ENCODE measurements around the gene TMEM170B. TPM values are rescaled to one million over a fixed set of nuclear protein-coding genes. Genes with fewer than 3 reads are reported as not detected.

The TMEM170B gene
- total RNA-seq, 1 donor from 2014 or later: 6.1 TPM

DNA sequence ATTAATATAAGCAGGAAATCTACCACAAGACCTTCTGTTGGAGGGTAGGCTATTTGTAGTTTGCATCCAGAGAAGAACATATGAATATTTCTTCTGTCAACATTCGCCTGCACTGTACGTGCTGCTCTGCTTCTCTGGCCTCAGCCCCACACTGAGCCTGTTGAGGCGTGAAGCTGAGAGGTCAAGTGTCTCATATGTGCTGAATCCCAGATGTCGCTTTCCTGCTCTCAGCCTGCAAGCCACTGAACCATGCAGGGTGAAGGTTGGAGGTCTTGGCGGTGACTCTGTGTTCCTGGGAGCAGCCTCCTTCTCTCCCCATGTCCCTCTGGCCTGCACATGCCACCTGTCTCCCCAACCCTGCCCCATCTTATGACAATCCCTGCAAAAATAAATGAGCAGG, 83.6 kb downstream of the TMEM170B start:
- Mint-ChIP-seq H3K4me3 (no peak overlapping the region), H3K36me3 (no peaks in the 10 kb centered on the region), H3K9me3 (peaks cover 6% of the 10 kb centered on the region), H3K4me1 (no peaks in the 10 kb centered on the region), H3K27me3 (ENCODE audit: low read depth) (no peaks in the 10 kb centered on the region), H3K27ac (no peak overlapping the region)
- DNase-seq (ENCODE audit: low spot score in 2 of 2, unreplicated experiment in 2 of 2): no peak
- TF ChIP-seq, protein P1, sequence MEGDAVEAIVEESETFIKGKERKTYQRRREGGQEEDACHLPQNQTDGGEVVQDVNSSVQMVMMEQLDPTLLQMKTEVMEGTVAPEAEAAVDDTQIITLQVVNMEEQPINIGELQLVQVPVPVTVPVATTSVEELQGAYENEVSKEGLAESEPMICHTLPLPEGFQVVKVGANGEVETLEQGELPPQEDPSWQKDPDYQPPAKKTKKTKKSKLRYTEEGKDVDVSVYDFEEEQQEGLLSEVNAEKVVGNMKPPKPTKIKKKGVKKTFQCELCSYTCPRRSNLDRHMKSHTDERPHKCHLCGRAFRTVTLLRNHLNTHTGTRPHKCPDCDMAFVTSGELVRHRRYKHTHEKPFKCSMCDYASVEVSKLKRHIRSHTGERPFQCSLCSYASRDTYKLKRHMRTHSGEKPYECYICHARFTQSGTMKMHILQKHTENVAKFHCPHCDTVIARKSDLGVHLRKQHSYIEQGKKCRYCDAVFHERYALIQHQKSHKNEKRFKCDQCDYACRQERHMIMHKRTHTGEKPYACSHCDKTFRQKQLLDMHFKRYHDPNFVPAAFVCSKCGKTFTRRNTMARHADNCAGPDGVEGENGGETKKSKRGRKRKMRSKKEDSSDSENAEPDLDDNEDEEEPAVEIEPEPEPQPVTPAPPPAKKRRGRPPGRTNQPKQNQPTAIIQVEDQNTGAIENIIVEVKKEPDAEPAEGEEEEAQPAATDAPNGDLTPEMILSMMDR (IDR thresholded peaks at IDR 0.05; ENCODE audit: unreplicated experiment): no peak

DNA sequence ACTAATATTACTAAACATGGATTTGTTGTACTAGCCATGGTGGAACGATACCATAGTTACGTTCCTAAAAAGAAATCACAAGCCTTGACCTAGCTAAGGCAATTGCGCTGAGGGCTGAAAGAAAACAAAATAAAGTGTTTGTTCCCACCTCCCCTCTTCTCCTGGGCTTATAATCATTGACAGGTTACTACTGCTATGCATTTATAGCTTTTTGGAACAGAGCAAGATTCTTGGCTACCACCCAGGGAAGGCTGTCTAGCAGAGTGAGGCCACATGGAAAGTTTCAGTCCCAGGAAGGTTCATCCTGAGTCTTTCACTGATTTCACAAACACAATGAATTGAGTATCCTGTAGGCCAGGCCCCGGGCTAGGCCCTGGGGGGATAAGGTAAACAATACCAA, 84.6 kb downstream of the TMEM170B start:
- H3K27me3 Mint-ChIP-seq (ENCODE audit: low read depth): no peaks in the 10 kb centered on the region
- H3K4me3 Mint-ChIP-seq: no peak overlapping the region
- H3K27ac Mint-ChIP-seq: no peak overlapping the region
- no peaks in the 10 kb centered on the region for H3K4me1 Mint-ChIP-seq
- no peaks in the 10 kb centered on the region for H3K36me3 Mint-ChIP-seq
- TF ChIP-seq, protein P1 (IDR thresholded peaks at IDR 0.05; ENCODE audit: unreplicated experiment): no peak
- peaks cover 6% of the 10 kb centered on the region for H3K9me3 Mint-ChIP-seq
- DNase-seq (ENCODE audit: low spot score in 2 of 2, unreplicated experiment in 2 of 2): no peak

DNA sequence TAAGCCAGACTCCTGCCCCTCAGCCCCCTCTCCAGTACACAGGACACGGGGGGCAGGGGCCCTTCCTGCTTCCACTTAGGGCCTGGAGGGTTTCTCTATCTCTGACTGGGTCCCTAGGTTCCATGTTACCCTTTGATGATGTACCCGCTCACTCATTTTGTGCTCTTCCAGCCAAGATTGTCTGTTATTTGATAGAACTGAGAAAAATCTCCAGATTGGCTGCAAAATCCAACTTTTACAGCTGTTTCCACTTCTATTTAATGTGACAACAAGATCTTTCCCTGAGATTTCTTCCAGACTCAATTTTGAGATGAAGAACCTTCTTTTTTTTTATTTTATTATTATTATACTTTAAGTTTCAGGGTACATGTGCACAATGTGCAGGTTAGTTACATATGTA, 85.7 kb downstream of the TMEM170B start:
- TF ChIP-seq, protein P1 (IDR thresholded peaks at IDR 0.05; ENCODE audit: unreplicated experiment): no peak
- DNase-seq (ENCODE audit: low spot score in 2 of 2, unreplicated experiment in 2 of 2): no peak
- no peak overlapping the region for H3K4me3 Mint-ChIP-seq
- no peaks in the 10 kb centered on the region for H3K36me3 Mint-ChIP-seq
- peaks cover 6% of the 10 kb centered on the region for H3K9me3 Mint-ChIP-seq
- no peaks in the 10 kb centered on the region for H3K4me1 Mint-ChIP-seq
- no peaks in the 10 kb centered on the region for H3K27me3 Mint-ChIP-seq (ENCODE audit: low read depth)
- H3K27ac Mint-ChIP-seq: no peak overlapping the region

DNA sequence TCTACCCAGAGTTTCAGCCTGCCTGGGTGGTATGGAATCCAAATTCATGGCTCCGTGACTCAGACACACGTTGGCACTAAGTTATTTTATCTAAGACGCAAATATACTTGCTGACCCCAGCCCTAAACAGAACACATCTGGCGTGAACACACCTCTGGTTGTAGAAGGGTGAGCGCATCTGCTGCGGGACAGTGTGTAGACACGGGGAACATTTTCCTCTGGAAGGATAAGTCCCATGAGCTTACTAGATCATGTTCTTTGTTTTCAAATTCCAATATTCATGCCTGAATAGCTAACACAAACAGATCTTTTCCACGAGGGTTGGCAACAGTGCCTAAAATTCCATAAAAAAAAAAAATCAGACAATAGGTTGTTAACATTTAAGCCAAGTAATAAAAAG, 87.8 kb downstream of the TMEM170B start:
- Mint-ChIP-seq H3K36me3 (no peaks in the 10 kb centered on the region), H3K27me3 (ENCODE audit: low read depth) (no peaks in the 10 kb centered on the region), H3K27ac (no peak overlapping the region), H3K9me3 (peaks cover 6% of the 10 kb centered on the region), H3K4me1 (no peaks in the 10 kb centered on the region), H3K4me3 (no peak overlapping the region)
- no peak for DNase-seq (ENCODE audit: low spot score in 2 of 2, unreplicated experiment in 2 of 2)
- TF ChIP-seq, protein P1 (IDR thresholded peaks at IDR 0.05; ENCODE audit: unreplicated experiment): no peak

DNA sequence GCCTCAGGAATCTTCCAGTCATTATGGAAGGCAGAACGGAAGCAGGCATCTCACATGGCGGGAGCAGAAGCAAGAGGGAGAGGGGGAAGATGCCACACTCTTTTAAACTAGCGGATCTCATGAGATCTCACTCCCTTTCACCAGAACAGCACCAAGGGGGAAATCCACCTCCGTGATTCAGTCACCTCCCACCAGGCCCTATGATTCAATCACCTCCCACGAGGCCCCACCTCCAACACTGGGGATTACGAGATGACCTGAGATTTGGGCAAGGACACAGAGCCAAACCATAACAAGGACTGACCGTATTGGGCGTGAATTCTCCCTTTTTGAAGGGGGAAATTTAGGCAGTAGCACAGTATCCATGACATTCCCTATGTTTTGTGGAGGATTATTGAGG, 88.8 kb downstream of the TMEM170B start:
- DNase-seq (ENCODE audit: low spot score in 2 of 2, unreplicated experiment in 2 of 2): no peak
- Mint-ChIP-seq H3K9me3 (peaks cover 6% of the 10 kb centered on the region), H3K36me3 (no peaks in the 10 kb centered on the region), H3K27me3 (ENCODE audit: low read depth) (no peaks in the 10 kb centered on the region), H3K4me1 (no peaks in the 10 kb centered on the region), H3K27ac (no peak overlapping the region), H3K4me3 (no peak overlapping the region)
- TF ChIP-seq, protein P1 (IDR thresholded peaks at IDR 0.05; ENCODE audit: unreplicated experiment): no peak

DNA sequence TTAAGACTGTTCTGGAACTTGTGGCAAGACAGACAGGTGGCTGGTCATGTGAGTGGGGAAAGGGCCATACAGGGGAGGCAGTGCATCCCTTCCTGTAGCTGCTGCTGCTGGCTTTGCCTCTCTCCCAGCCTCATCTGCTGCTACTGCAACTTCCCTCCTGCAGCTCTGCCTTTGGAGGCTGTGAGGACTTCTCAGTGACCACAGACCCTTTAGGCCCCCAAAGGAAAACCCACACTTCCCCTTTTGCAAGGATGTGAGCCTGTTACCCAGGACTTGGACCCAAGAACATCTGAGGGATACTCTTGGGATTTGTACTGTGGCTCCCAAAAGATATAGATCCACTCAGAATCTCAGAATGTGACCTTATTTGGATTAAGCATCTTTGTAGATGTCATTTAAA, 91.0 kb downstream of the TMEM170B start:
- Mint-ChIP-seq H3K4me3 (no peak overlapping the region), H3K27me3 (ENCODE audit: low read depth) (no peaks in the 10 kb centered on the region), H3K27ac (no peak overlapping the region), H3K36me3 (no peaks in the 10 kb centered on the region), H3K9me3 (peaks cover 6% of the 10 kb centered on the region), H3K4me1 (no peaks in the 10 kb centered on the region)
- TF ChIP-seq, protein P1 (IDR thresholded peaks at IDR 0.05; ENCODE audit: unreplicated experiment): no peak
- no peak for DNase-seq (ENCODE audit: low spot score in 2 of 2, unreplicated experiment in 2 of 2)

Data from mesothelial cell of epicardium (in vitro differentiated cells).